MM.1S (cell line): ENCODE measurements around the gene UXS1.

Experiments
- DNase-seq: peaks from one replicate; pipeline ENCODE4 v3.0.0-alpha.2; 2015
- H2AFZ ChIP-seq: fragments of 300-600 bp; sonication (generic); 2 replicates; pipeline ENCODE4 v1.6.0; 2016; ENCODE audit warnings: antibody characterized with exemption, low read length
- H3F3A ChIP-seq: fragments of 300-600 bp; sonication (generic); 2 replicates; pipeline ENCODE4 v1.6.1; 2016; ENCODE audit warnings: mild to moderate bottlenecking, antibody characterized with exemption, low read length, moderate library complexity, mixed read lengths; ENCODE audit not compliant: insufficient read depth
- H3K27ac ChIP-seq: fragments of 300-600 bp; sonication (generic); 2 replicates; pipeline ENCODE4 v1.5.1; 2016; ENCODE audit warnings: mild to moderate bottlenecking, low read length
- H3K27me3 ChIP-seq: fragments of 300-600 bp; sonication (generic); replicated peaks from 2 replicates; pipeline ENCODE4 v1.6.0; 2016; ENCODE audit warnings: low read length; ENCODE audit not compliant: insufficient read depth
- H3K36me3 ChIP-seq: fragments of 300-600 bp; sonication (generic); replicated peaks from 2 replicates; pipeline ENCODE4 v1.6.1; 2016; ENCODE audit warnings: mild to moderate bottlenecking, low read length, mixed read lengths; ENCODE audit not compliant: insufficient read depth
- H3K4me1 ChIP-seq: fragments of 300-600 bp; sonication (generic); 2 replicates; pipeline ENCODE4 v1.6.1; 2016; ENCODE audit warnings: low read length, mixed read lengths
- H3K4me2 ChIP-seq: fragments of 300-600 bp; sonication (generic); 2 replicates; pipeline ENCODE4 v1.6.0; 2016; ENCODE audit warnings: low read depth, low read length
- H3K4me3 ChIP-seq: fragments of 300-600 bp; sonication (generic); 2 replicates; pipeline ENCODE4 v1.5.1; 2016; ENCODE audit warnings: low read length, mixed read lengths
- H3K79me2 ChIP-seq: fragments of 300-600 bp; sonication (generic); 2 replicates; pipeline ENCODE4 v1.6.1; 2016; ENCODE audit warnings: mixed run types, low read length, mixed read lengths
- H3K9ac ChIP-seq: fragments of 300-600 bp; sonication (generic); 2 replicates; pipeline ENCODE4 v1.6.1; 2016; ENCODE audit warnings: low read length, mixed read lengths
- H3K9me2 ChIP-seq: fragments of 300-600 bp; sonication (generic); replicated peaks from 2 replicates; pipeline ENCODE4 v1.6.1; 2016; ENCODE audit warnings: mild to moderate bottlenecking, low read length, mixed read lengths; ENCODE audit not compliant: insufficient read depth
- H3K9me3 ChIP-seq: fragments of 300-600 bp; sonication (generic); replicated peaks from 2 replicates; pipeline ENCODE4 v1.6.1; 2016; ENCODE audit warnings: mild to moderate bottlenecking, low read length, mixed read lengths; ENCODE audit not compliant: insufficient read depth
- H4K20me1 ChIP-seq: fragments of 300-600 bp; sonication (generic); 2 replicates; pipeline ENCODE4 v1.6.1; 2016; ENCODE audit warnings: mild to moderate bottlenecking, low read length, moderate library complexity, mixed read lengths; ENCODE audit not compliant: insufficient read depth
- EZH2 ChIP-seq: fragments of 300-600 bp; sonication (generic); optimal IDR thresholded peaks from 2 replicates; pipeline ENCODE3; 2017; ENCODE audit warnings: low read depth, mild to moderate bottlenecking, antibody characterized with exemption, low read length, mixed read lengths
- EZH2phosphoT487 ChIP-seq: fragments of 300-600 bp; sonication (generic); IDR thresholded peaks from 2 replicates; pipeline ENCODE4 v1.6.1; 2018; ENCODE audit warnings: antibody characterized with exemption, low read length
- TF ChIP-seq, protein P1 (sequence below): fragments of 300-600 bp; sonication (generic); IDR thresholded peaks from 2 replicates; pipeline ENCODE4 v1.5.1; 2016; ENCODE audit warnings: antibody characterized with exemption, low read length, mixed read lengths

UXS1 gene

DNA sequence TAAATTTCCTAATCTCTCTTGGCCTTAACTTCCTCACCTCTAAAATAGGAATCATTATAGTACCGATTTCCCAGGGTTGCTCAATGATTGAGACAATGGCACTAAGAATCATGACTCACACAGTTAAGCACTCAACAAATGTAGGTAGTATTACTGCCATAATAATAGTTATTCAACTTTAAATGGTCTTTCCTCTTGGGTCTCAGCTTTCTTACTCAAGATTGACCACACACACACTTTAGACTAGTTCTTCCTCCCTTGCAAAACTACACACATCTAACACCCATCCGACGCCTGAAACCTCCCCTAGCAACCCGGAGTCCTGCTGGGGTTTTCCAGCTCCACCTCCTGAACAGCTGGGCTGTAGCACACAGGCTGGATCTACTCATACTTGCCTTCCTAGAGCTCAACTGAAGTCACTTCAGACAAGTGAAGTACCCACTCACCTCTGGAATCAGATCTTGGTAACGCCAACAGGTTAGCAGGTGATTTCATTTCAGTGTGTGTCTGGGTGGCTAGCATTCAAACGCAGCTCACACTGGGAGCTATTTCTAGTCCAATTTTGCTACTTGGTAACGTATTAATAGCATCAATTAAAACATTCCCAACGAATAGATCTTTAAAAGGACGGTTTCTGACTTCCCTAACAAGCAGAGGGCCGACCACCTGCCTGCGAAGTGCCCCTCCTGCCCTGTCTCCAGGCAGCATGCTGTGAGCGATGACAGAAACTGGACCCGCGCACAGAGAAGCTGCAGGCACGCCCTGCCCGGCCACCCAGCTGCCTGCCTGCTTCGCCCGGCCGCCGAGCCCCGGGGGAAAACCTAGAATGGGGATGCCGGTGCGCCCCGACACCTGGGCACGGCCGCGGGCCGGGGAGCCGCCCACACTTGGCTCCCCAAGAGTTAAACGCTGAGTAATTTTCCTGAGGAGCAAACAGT is 1.1 kb downstream of the UXS1 start:
- Histone ChIP-seq H3K9me2 (no peaks in the 10 kb centered on the region), H3K4me3 (peak overlapping the region; percentile 89), H3K9ac (peak overlapping the region; percentile 77), H3K9me3 (no peaks in the 10 kb centered on the region), H3K36me3 (no peaks in the 10 kb centered on the region), H3K4me1 (peaks cover 10% of the 10 kb centered on the region), H3F3A (peaks cover 12% of the 10 kb centered on the region; the same call in 1 of the 2 replicates), H3K27ac (peak overlapping the region; percentile 60; the same call in 1 of the 2 replicates), H4K20me1 (no peaks in the 10 kb centered on the region), H3K27me3 (no peaks in the 10 kb centered on the region), H3K79me2 (peaks cover 41% of the 10 kb centered on the region), H2AFZ (peak overlapping the region; percentile 90), H3K4me2 (peak overlapping the region; percentile 72)
- TF ChIP-seq EZH2: no peak
- TF ChIP-seq, protein P1, sequence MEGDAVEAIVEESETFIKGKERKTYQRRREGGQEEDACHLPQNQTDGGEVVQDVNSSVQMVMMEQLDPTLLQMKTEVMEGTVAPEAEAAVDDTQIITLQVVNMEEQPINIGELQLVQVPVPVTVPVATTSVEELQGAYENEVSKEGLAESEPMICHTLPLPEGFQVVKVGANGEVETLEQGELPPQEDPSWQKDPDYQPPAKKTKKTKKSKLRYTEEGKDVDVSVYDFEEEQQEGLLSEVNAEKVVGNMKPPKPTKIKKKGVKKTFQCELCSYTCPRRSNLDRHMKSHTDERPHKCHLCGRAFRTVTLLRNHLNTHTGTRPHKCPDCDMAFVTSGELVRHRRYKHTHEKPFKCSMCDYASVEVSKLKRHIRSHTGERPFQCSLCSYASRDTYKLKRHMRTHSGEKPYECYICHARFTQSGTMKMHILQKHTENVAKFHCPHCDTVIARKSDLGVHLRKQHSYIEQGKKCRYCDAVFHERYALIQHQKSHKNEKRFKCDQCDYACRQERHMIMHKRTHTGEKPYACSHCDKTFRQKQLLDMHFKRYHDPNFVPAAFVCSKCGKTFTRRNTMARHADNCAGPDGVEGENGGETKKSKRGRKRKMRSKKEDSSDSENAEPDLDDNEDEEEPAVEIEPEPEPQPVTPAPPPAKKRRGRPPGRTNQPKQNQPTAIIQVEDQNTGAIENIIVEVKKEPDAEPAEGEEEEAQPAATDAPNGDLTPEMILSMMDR: no peak
- no peak for TF ChIP-seq EZH2phosphoT487
- DNase-seq: peak; percentile 56

DNA sequence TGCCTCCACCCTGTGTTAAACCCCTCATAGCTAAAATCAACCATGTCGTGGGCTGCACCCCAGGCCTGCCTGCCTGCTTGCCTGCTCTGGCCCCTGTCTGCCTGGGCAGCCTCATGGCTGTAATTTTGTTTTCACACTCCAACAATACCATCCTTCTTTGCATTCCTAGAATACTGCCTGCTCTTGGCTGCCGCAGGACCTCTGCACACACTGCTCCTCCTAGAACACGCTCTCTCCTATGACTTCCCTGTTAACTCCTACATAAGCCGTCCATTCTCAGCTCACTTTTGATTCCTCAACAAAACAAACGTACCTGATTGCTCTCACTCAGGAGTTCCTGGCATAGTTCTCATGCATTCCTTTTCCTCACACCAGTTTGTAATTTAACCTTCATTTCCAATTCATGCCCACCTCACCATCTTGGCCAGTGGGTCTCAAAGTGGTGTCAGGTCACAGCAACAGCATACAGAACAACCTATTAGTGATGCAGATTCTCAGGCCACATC is 2.5 kb downstream of the UXS1 start:
- H4K20me1 ChIP-seq: no peaks in the 10 kb centered on the region
- no peaks in the 10 kb centered on the region for H3K9me3 ChIP-seq
- no peaks in the 10 kb centered on the region for H3K27me3 ChIP-seq
- no peak overlapping the region for H3K4me2 ChIP-seq
- DNase-seq: no peak
- no peaks in the 10 kb centered on the region for H3K9me2 ChIP-seq
- H3K4me3 ChIP-seq: no peak overlapping the region
- no peak overlapping the region for H2AFZ ChIP-seq
- H3F3A ChIP-seq: peaks cover 12% of the 10 kb centered on the region; the same call in 1 of the 2 replicates
- H3K4me1 ChIP-seq: peaks cover 10% of the 10 kb centered on the region
- H3K27ac ChIP-seq: no peak overlapping the region
- H3K79me2 ChIP-seq: peaks cover 49% of the 10 kb centered on the region
- no peak for TF ChIP-seq EZH2phosphoT487
- TF ChIP-seq, protein P1: no peak
- TF ChIP-seq EZH2: no peak
- H3K9ac ChIP-seq: no peak overlapping the region
- no peaks in the 10 kb centered on the region for H3K36me3 ChIP-seq

DNA sequence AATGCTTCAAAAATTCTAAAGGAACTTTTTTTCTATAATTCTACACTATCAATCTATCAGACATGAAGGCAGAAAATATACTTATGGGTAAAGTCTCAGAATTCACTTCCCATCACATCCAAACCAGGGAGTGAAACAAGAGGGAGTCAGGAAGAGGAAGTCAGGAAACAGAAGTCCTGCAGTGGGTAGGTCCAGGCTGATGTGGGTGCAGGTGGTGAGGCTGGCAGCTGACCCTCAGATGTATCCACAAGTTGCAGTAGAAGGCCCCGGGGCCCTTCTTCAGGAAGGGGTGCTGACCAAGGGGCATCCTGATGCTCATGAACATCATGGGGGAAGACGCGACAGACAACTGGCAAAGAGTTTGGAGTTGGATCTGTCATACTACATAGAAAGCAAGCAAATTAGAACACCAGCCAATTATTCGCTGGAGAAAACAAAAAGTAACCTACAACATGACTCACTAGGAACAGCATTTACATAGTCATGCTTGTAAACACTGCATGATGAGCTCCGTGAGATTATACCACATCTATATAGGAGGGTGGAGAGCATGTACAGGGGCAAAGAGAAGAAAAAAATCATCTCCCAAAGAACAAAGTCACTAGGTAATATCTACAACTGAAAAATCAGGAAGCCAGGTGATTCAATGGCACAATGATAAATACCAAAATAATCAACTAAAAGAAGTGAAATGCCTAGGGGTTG is 4.2 kb downstream of the UXS1 start:
- Histone ChIP-seq H3K9ac (no peak overlapping the region), H3K27me3 (no peaks in the 10 kb centered on the region), H3K9me2 (no peaks in the 10 kb centered on the region), H3K4me3 (no peak overlapping the region), H3K4me1 (peaks cover 7% of the 10 kb centered on the region), H3K27ac (no peak overlapping the region), H3K79me2 (peaks cover 63% of the 10 kb centered on the region), H4K20me1 (no peaks in the 10 kb centered on the region), H3K36me3 (no peaks in the 10 kb centered on the region), H3K4me2 (no peak overlapping the region), H3F3A (peaks cover 12% of the 10 kb centered on the region; the same call in 1 of the 2 replicates), H2AFZ (no peak overlapping the region), H3K9me3 (no peaks in the 10 kb centered on the region)
- DNase-seq: no peak
- no peak for TF ChIP-seq EZH2
- TF ChIP-seq EZH2phosphoT487: no peak
- TF ChIP-seq, protein P1: no peak
